ENCODE data around the gene FAM219A.

The FAM219A gene

GRCh38 chr9:34399729-34400128 is 58.6 kb downstream of the FAM219A start:
- no peak for DNase-seq

- DNase-seq, result no peak
Observed at GRCh38 chr9:34398875-34399274, 59.5 kb downstream of the FAM219A start.

GRCh38 chr9:34396276-34397214 is 61.8 kb downstream of the FAM219A start:
- no peak for DNase-seq

- no peak for DNase-seq
Observed at GRCh38 chr9:34392511-34392910, 65.9 kb downstream of the FAM219A start.

DNA sequence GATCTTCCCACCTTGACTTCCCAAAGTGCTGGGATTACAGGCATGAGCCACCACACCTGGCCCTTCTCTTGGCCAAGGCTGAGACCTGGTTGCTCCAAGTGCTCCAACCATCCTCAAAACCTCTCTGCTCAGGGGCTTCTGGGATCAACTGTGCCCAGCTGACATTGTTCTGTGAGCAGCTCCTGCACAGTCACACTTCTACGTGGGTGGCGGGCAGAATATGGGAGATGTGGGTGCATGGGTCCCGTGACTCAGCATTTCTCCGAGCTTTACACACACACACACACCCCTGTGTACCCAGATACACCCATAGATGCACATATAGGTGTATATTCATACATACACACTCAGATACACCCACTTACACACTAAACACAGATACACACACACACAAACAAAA is 71.1 kb downstream of the FAM219A start:
- DNase-seq, result no peak

- no peak for DNase-seq
Observed at GRCh38 chr9:34386656-34387055, 71.7 kb downstream of the FAM219A start.

GRCh38 chr9:34385561-34386230 is 72.7 kb downstream of the FAM219A start:
- no peak for DNase-seq

- DNase-seq, result no peak
Observed at GRCh38 chr9:34384368-34385165, 73.8 kb downstream of the FAM219A start.

GRCh38 chr9:34383904-34384303 is 74.5 kb downstream of the FAM219A start:
- DNase-seq, result no peak

DNA sequence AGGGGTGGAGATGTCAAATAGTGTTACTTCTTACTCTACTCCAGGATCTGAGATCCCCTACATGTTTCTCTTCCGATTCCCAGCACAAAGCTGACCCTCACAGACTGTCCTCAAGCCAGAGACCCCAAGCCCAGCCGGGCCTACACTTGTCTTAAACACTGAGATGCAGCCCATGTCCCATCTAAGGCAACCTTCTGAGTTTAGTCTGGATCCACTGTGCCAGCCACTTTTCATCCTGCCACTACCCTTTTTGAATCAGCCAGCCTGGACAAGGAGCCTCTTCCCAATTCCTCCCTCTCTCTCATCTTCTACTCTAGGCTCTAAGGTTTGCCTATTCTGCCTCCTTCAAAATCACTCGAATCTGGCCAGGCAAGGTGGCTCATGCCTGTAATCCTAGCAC is 75.5 kb downstream of the FAM219A start:
- DNase-seq, result no peak

GRCh38 chr9:34382054-34382453 is 76.3 kb downstream of the FAM219A start:
- DNase-seq, result no peak

- no peak for DNase-seq
Observed at GRCh38 chr9:34381323-34381722, 77.0 kb downstream of the FAM219A start.

DNA sequence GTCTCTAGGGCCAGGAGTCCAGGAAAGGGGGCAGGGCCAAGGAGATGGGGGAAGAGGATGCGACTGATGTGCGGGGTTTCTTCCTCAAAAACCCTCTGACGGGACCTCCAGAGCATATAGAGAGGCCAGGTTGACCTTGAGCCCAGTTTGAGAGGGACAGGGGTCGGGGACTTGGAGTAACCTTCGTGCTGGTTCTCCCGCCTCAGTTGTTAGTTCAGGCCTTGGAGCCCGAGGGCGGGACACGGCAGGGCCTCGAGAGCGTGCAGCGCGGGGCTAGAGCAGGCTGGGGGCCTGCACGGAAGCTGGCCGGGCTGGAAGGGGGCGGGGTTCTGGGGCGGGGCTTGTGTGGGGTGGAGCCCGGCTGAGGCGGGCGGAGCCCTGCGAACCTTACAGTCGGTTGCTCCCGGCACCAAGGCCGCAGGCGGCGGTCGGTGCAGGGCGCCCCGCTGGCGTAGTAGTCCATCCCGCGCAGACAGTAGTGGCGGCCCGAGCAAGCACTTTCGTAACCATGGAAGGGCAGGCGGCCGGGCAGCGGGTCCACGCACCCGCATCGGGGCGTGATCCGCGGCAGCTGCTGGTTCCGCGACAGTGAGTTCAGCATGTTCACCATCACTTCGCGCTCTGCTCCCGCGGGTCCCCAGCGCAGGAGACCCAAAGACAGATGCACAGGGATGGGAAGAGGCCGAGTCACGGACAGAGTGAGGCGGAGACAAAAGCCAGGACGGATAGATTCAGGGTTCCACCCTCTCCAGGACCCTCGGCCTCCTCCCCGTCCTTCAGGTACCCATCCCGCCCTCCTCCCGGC is 77.7 kb downstream of the FAM219A start:
- DNase-seq, result peak in 1 of 2 experiments; percentile 21

GRCh38 chr9:34380034-34380510 is 78.3 kb downstream of the FAM219A start:
- no peak for DNase-seq

- DNase-seq, result peak in 1 of 2 experiments; percentile 11
Observed at GRCh38 chr9:34379334-34380033, 78.9 kb downstream of the FAM219A start.

GRCh38 chr9:34378376-34379060 is 79.9 kb downstream of the FAM219A start:
- no peak for DNase-seq

- DNase-seq, result no peak
Observed at GRCh38 chr9:34377404-34377746, 81.0 kb downstream of the FAM219A start.

DNA sequence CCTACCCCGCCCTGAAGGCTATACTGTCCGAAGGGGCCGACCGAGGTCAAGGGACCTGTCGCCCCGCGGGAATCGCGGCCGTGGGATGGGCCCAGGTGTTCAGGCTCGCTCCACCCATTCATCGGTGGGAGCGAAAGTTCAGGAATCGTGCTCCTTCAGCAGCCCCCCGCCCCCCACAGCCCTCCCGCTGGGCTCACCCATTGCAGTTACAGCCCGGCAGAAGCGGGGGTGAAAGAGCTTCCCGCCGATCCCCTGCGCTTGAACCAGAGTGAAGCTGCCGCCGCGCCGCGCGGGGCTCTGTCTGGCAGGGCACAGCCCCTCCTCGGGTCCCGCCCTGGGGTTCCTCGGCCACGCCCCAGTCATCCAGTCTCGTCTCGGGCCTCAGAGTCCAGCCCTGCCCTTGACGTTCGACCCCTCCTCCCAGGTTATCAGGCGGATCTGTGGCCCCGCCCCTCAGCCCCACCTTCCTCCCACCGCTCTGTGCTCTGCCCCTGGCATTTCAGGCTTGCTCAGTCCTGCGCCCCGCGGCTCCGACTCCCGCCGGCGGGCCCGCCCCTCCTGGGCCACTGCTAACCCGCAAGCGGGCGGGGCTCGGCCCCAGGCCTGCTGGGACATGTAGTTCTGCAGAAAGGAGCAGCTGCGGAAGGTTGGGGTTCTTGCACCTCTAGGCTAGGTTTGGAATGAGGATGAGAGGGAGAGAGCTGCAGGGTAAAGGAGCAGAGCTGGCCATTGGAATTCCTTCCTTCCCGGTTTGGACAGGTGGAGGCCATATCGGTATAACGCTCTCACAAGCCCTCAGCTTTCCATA is 81.6 kb downstream of the FAM219A start, which contains the start of gene MYORG:
TSS of gene MYORG (minus strand) at position 303 of the 808 bp plus-strand sequence. CDS start 3,955 bp downstream, outside the sequence.
- peak; percentile 66 to 90 for DNase-seq

DNA sequence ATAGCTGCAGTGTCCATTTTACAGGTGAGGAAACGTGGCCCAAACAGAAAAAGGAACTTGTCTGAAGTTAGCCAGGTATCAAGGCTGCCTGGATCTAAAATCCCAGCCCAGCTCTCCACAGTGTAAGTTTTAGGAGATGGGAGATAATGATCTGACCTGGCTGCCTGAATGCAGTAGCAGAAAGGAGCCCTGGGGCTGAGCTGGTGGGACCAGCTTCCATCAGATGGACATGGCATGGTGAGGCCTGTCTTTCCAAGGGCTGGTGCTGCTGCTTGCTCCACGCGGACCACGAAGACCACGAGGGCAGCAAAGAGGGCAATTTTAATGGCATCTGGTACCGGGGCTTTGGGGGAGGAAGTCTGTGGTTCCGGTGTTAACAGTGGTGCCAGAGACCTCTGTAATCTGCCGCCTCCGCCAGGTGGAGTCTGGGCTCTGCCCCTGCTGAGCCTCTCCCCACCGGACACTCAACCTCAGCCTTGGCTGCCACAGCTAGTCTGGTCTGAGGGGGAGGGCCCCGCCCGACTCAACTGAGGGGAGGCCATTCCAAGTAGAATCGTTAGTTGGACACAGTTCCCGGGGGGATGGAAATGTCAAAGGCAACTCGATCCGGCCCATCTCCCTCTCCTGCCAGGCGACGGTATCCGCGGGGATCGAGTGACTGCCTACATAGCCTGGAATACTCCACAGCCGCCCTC is 82.3 kb downstream of the FAM219A start:
- peak in 1 of 2 experiments; percentile 24 for DNase-seq

Measured in cerebellar nuclear complex (tissue), 1 donor.